ENCODE results near the gene SLC7A7.
"Not testable (repeated sequence)": the region's sequence is repeated elsewhere in the genome, so short reads cannot be mapped to it uniquely, and the experiment has no call there.

SLC7A7 gene

GRCh38 chr14:22808388-22809209, 6.6 kb downstream of the SLC7A7 start:
- H3K4me3 ChIP-seq (ENCODE audit: low read depth in 1 of 2, low read length in 1 of 2), result no peak overlapping the region
- no peak overlapping the region for H3K27ac ChIP-seq
- peaks cover 20 to 28% of the 10 kb centered on the region in 2 experiments for H3K4me1 ChIP-seq (ENCODE audit: control insufficient read depth in 1 of 2, insufficient read depth in 1 of 2, low read depth in 1 of 2, low read length in 1 of 2)
- H3K36me3 ChIP-seq, result no peaks in the 10 kb centered on the region
- H3K9me3 ChIP-seq, result no peaks in the 10 kb centered on the region
- H3K27me3 ChIP-seq, result no peaks in the 10 kb centered on the region
- no peak for TF ChIP-seq CTCF (IDR thresholded peaks at IDR 0.05)

- Histone ChIP-seq H3K9me3 (no peaks in the 10 kb centered on the region), H3K4me1 (ENCODE audit: control insufficient read depth in 1 of 2, insufficient read depth in 1 of 2, low read depth in 1 of 2, low read length in 1 of 2) (peaks cover 29% of the 10 kb centered on the region in 2 experiments), H3K4me3 (ENCODE audit: low read depth in 1 of 2, low read length in 1 of 2) (no peak overlapping the region), H3K36me3 (no peaks in the 10 kb centered on the region), H3K27me3 (no peaks in the 10 kb centered on the region), H3K27ac (no peak overlapping the region)
- TF ChIP-seq CTCF (IDR thresholded peaks at IDR 0.05), result no peak
These were observed 7.7 kb downstream of the SLC7A7 start for GRCh38 chr14:22807432-22808087.

GRCh38 chr14:22805235-22805634, 10.0 kb downstream of the SLC7A7 start:
- not testable (repeated sequence) for H3K4me3 ChIP-seq (ENCODE audit: low read depth in 1 of 2, low read length in 1 of 2); H3K27ac ChIP-seq; H3K27me3 ChIP-seq; H3K9me3 ChIP-seq; H3K36me3 ChIP-seq
- H3K4me1 ChIP-seq (ENCODE audit: control insufficient read depth in 1 of 2, insufficient read depth in 1 of 2, low read depth in 1 of 2, low read length in 1 of 2), result peaks cover 32 to 36% of the 10 kb centered on the region in 2 experiments

- Histone ChIP-seq H3K9me3 (no peaks in the 10 kb centered on the region), H3K4me1 (ENCODE audit: control insufficient read depth in 1 of 2, insufficient read depth in 1 of 2, low read depth in 1 of 2, low read length in 1 of 2) (peaks cover 39 to 52% of the 10 kb centered on the region in 2 experiments), H3K36me3 (no peaks in the 10 kb centered on the region), H3K4me3 (ENCODE audit: low read depth in 1 of 2, low read length in 1 of 2) (no peak overlapping the region), H3K27ac (no peak overlapping the region), H3K27me3 (no peaks in the 10 kb centered on the region)
- no peak for TF ChIP-seq CTCF (IDR thresholded peaks at IDR 0.05)
These were observed 11.6 kb downstream of the SLC7A7 start for GRCh38 chr14:22803687-22803974.

GRCh38 chr14:22802860-22803686, 12.2 kb downstream of the SLC7A7 start:
- Histone ChIP-seq H3K4me1 (ENCODE audit: control insufficient read depth in 1 of 2, insufficient read depth in 1 of 2, low read depth in 1 of 2, low read length in 1 of 2) (peaks cover 45 to 58% of the 10 kb centered on the region in 2 experiments), H3K27ac (peak overlapping the region; percentile 67), H3K4me3 (ENCODE audit: low read depth in 1 of 2, low read length in 1 of 2) (no peak overlapping the region), H3K27me3 (no peaks in the 10 kb centered on the region), H3K9me3 (no peaks in the 10 kb centered on the region), H3K36me3 (no peaks in the 10 kb centered on the region)
- TF ChIP-seq CTCF (IDR thresholded peaks at IDR 0.05), result no peak
